ENCODE data around the gene PRDM15.

Gene PRDM15

GRCh38 chr21:41785262-41785661 lies 93.9 kb downstream of the PRDM15 start:
- in situ Hi-C loops (cut with MboI; ENCODE audit: low sequenced_read_pairs) = loop anchor here (25.0 kb wide), 1 partner anchor 173 kb away; no protein-coding TSS in a partner anchor

GRCh38 chr21:41784456-41785102 lies 94.6 kb downstream of the PRDM15 start:
- in situ Hi-C loops (cut with MboI; ENCODE audit: low sequenced_read_pairs) = loop anchor here (25.0 kb wide), 1 partner anchor 172 kb away; no protein-coding TSS in a partner anchor

GRCh38 chr21:41783476-41784180 lies 95.5 kb downstream of the PRDM15 start:
- in situ Hi-C loops (cut with MboI; ENCODE audit: low sequenced_read_pairs) = loop anchor here (25.0 kb wide), 1 partner anchor 171 kb away; no protein-coding TSS in a partner anchor

DNA sequence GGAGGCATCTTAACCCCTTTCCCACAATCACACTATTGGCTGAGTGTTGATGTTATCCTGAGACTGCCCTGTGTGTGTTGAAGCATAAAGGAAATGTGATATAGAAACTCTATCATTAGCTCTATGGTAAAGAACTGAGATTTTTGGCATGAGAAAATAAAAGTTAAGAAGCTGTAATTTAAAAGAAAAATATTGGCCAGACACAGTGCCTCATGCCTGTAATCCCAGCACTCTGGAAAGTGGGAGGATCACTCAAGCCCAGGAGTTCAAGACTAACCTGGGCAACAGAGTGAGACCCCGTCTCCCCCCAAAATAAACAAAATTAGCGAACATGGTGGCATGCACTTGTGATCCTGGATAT lies 98.1 kb downstream of the PRDM15 start:
- in situ Hi-C loops (cut with MboI; ENCODE audit: low sequenced_read_pairs) = loop anchor here (25.0 kb wide), 1 partner anchor 169 kb away; no protein-coding TSS in a partner anchor

DNA sequence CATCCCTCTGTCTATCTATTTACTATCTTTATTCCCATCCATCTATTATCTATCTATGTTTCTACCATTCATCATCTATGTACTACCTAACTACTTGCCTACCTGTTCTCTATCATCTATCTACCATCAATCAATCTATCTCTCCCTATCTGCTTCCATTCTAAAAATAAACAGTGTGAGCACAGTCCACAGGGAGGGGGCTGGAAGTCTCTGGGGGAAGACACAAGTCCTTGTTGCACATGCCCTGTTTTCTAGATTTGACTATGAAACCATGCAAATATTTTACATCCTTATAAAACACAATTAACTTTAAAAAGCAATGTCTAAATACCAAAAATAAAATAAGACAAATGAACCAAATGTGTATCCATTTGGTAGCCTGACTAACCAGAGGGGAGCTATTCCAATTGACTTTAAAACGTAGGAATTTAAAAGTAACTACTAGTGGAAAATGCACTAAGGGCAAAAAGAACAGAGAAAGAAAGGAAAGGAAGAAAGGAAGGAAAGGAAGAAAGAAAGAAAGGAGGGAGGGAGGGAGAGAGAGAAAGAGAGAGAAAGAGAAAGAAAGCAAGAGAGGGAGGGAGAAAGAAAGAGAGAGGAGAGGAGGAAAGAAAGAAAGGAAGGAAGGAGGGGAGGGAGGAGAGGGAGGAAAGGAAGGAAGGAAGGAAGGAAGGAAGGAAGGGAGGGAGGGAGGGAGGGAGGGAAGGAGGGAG lies 98.7 kb downstream of the PRDM15 start:
- in situ Hi-C loops (cut with MboI; ENCODE audit: low sequenced_read_pairs) = loop anchor here (25.0 kb wide), 1 partner anchor 168 kb away; no protein-coding TSS in a partner anchor

DNA sequence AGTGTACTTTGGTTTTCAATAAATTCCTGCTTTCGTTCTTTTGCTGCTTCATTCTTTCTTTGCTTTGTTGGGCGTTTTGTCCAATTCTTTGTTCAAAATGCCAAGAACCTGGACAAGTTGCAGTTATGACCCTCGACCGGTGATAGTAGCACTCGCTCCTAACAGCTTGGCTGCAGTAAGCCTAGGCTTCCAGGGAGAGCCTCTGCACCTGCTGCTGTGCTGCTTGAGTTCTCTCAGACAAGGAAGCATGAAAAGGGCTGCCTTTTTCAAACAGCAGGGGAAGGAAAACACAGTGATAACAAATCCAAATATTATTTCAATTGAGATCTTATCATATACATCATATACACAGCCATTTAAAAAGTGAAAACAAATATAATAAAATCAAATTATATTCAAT lies 99.5 kb downstream of the PRDM15 start:
- in situ Hi-C loops (cut with MboI; ENCODE audit: low sequenced_read_pairs) = loop anchor here (25.0 kb wide), 1 partner anchor 167 kb away; no protein-coding TSS in a partner anchor

- in situ Hi-C loops (cut with MboI; ENCODE audit: low sequenced_read_pairs) = loop anchor here (25.0 kb wide), 1 partner anchor 167 kb away; no protein-coding TSS in a partner anchor
These were observed 100.1 kb downstream of the PRDM15 start for GRCh38 chr21:41778930-41779600.

- in situ Hi-C loops (cut with MboI; ENCODE audit: low sequenced_read_pairs) = loop anchor here (25.0 kb wide), 1 partner anchor 166 kb away; no protein-coding TSS in a partner anchor
These were observed 101.0 kb downstream of the PRDM15 start for GRCh38 chr21:41777951-41778815.

DNA sequence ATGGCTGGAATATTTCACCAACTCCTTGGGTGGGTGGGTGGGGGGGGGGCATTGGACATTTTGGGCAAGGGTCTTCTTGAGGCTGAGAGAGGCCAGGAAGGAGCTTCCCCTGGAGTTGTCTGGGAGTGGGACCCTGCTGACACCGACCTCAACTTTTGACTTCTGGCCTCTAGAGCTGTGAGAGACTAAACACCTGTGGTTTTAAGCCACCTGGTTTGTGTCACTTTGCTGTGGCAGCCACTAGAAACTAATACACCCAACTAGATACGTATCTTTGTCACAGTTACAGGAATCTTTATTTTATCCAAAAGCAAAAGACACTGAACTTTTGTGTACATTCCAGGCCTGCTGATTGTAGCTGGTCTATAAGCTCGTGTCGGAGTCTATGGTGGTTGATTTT lies 102.4 kb downstream of the PRDM15 start:
- in situ Hi-C loops (cut with MboI; ENCODE audit: low sequenced_read_pairs) = loop anchor here (25.0 kb wide), 1 partner anchor 164 kb away; no protein-coding TSS in a partner anchor

DNA sequence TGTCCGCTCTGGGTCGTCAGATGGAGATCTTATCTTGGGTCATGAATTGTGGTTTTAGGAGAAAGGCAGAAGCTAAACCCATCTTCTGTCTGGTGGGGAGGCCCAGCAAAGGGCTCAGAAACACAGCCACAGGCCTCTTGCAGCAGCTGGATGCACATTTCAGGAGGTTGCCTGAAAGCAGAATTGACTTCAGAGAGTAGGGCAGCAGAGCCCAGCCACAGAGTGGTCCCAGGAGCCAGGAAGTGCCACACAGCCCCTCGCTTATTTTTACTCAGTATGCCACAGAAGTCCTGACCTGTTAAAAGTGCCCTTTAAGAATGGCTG lies 104.0 kb downstream of the PRDM15 start:
- in situ Hi-C loops (cut with MboI; ENCODE audit: low sequenced_read_pairs) = loop anchor here (25.0 kb wide), 1 partner anchor 163 kb away; no protein-coding TSS in a partner anchor

DNA sequence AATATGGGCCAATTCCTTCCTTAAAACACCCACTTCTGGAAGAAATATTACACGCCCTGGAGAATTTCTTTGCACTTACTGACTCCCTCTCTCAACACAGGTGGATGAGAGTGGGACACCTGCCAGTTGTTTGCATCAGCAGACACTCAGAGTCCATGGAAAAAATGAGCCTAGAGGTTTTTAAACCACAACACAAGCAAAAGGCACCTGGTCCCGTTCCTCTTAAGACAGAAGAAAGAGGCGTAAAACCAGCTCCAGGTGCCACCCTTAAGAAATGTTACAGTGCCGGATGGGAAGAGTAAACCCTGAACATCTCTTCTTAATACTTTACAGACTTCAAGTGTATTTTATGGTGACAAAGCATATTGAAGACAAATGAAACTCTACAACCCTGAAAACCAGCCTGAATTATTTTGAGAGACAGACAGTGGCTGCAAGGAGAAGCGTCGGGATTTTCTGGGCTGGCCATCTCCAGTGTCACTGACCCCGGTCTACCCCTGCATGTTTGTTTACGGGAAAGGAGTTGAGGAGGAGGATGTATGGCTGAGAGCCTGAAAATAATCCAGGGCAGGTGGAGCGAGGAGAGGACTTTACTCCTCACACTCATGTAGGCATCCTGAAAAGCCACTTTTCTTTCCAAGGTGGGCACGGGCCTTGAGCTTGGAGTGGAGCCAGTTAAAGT lies 104.5 kb downstream of the PRDM15 start:
- in situ Hi-C loops (cut with MboI; ENCODE audit: low sequenced_read_pairs) = loop anchor here (25.0 kb wide), 1 partner anchor 162 kb away; no protein-coding TSS in a partner anchor

- in situ Hi-C loops (cut with MboI; ENCODE audit: low sequenced_read_pairs) = no loop called here
These were observed 106.6 kb downstream of the PRDM15 start for GRCh38 chr21:41772351-41773080.

GRCh38 chr21:41771625-41771945 lies 107.6 kb downstream of the PRDM15 start:
- in situ Hi-C loops (cut with MboI; ENCODE audit: low sequenced_read_pairs) = no loop called here

- in situ Hi-C loops (cut with MboI; ENCODE audit: low sequenced_read_pairs) = no loop called here
These were observed 108.1 kb downstream of the PRDM15 start for GRCh38 chr21:41770901-41771624.

DNA sequence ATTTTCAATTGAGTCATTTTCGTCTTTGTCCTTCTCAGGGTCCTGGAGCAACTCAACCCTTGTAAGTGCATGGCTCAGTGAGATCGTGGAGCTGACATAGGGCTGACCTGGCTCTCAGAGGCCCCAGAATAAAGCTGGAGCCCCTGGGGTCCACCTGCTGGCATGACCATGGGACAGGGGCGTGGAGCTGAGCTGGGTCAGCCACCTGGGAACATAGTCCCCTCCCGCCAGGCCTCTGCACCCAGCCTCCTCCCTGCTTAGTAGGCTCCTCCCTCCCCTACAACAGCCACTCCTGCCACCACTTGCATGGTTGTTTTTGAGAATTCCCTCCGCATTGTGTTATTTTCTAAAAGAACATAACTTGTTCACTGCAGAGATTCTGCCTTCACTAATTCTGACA lies 109.2 kb downstream of the PRDM15 start:
- in situ Hi-C loops (cut with MboI; ENCODE audit: low sequenced_read_pairs) = no loop called here

GRCh38 chr21:41769521-41769920 lies 109.6 kb downstream of the PRDM15 start:
- in situ Hi-C loops (cut with MboI; ENCODE audit: low sequenced_read_pairs) = no loop called here

GRCh38 chr21:41769111-41769510 lies 110.0 kb downstream of the PRDM15 start:
- in situ Hi-C loops (cut with MboI; ENCODE audit: low sequenced_read_pairs) = no loop called here

- in situ Hi-C loops (cut with MboI; ENCODE audit: low sequenced_read_pairs) = no loop called here
These were observed 110.6 kb downstream of the PRDM15 start for GRCh38 chr21:41768437-41769042.

Measured in HL-60/S4 treated with retinoic acid at 250 ng/mL for 4 days and 3 days (cell line).